ENCODE data around the gene KLF3.

Gene KLF3

DNA sequence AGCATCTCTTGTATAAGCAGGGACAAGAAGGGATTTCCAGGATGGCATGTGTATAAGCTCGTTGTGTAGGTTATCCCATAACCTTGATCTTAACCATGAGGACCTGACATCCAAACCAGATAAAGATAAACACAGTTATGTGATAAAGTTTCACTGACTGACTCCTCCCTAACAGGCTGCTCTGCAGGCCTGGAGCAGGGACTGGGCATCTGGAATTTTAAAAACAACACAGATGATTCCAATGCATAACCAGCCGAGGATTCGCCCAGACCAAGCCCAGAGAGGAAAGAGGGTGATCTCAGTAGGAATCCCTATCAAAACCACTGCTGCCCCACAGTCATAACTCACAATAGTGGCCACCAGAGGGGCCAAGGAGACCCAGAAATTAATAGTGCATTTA is 22.7 kb downstream of the KLF3 start:
- Histone ChIP-seq H3K9ac (ENCODE audit: low read depth, low read length) (no peak overlapping the region), H3K9me3 (ENCODE audit: insufficient read depth, low read depth, low read length) (no peaks in the 10 kb centered on the region), H3K27ac (ENCODE audit: low read depth, low read length) (no peak overlapping the region), H3K4me3 (ENCODE audit: low read length) (no peak overlapping the region), H3K4me1 (ENCODE audit: insufficient read depth, low read length) (no peaks in the 10 kb centered on the region), H3K36me3 (ENCODE audit: insufficient read depth, low read length) (peaks cover 83% of the 10 kb centered on the region), H3K27me3 (ENCODE audit: insufficient read depth, low read length) (no peaks in the 10 kb centered on the region)
- 87% methylated on average over 2 of the region's 3 CpGs for WGBS

DNA sequence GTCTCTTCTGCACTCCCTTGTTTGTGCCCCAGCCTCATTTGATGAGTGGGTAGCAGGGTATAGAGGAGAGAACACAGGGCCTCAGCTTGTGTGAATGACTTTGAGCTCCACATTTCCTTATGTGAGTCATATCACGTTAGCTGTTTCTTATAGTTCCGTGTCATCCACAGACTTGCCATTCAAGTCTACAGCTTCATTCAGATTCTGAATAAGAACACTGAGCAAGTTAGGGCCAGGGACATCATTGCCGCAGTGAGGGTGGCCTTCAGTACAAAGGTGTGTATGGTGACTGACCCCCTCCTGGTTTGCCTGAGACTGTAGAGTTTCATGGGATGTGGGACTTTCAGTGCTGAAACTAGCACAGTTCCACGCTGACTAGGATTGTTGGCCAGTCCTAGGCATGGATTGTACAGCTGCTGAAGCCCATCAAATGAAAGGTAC is 23.6 kb downstream of the KLF3 start:
- Histone ChIP-seq H3K4me3 (ENCODE audit: low read length) (no peak overlapping the region), H3K9ac (ENCODE audit: low read depth, low read length) (no peak overlapping the region), H3K4me1 (ENCODE audit: insufficient read depth, low read length) (no peaks in the 10 kb centered on the region), H3K9me3 (ENCODE audit: insufficient read depth, low read depth, low read length) (no peaks in the 10 kb centered on the region), H3K36me3 (ENCODE audit: insufficient read depth, low read length) (peaks cover 84% of the 10 kb centered on the region), H3K27ac (ENCODE audit: low read depth, low read length) (no peak overlapping the region), H3K27me3 (ENCODE audit: insufficient read depth, low read length) (no peaks in the 10 kb centered on the region)
- 97% methylated on average over 4 of the region's 4 CpGs for WGBS

DNA sequence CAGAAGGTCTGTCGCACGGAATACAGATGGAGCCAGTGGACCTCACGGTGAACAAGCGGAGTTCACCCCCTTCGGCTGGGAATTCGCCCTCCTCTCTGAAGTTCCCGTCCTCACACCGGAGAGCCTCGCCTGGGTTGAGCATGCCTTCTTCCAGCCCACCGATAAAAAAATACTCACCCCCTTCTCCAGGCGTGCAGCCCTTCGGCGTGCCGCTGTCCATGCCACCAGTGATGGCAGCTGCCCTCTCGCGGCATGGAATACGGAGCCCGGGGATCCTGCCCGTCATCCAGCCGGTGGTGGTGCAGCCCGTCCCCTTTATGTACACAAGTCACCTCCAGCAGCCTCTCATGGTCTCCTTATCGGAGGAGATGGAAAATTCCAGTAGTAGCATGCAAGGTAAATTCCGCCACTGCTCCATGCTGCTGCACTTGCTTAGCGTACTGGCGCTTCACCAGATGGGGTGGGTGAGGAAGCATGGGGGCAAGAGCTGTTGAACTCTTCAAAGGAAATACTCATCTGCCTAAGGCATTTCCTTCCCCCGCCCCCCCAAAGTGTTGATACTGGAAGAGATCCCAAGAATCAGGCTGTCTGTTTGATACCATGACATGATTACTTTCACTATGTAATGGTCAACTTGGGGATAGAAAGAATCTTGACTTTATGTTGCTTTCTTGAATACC is 24.8 kb downstream of the KLF3 start:
- no peak overlapping the region for H3K4me3 ChIP-seq (ENCODE audit: low read length)
- no peak overlapping the region for H3K27ac ChIP-seq (ENCODE audit: low read depth, low read length)
- H3K9me3 ChIP-seq (ENCODE audit: insufficient read depth, low read depth, low read length), result no peaks in the 10 kb centered on the region
- no peaks in the 10 kb centered on the region for H3K4me1 ChIP-seq (ENCODE audit: insufficient read depth, low read length)
- WGBS, result 96% methylated on average over 26 of the region's 26 CpGs
- no peak overlapping the region for H3K9ac ChIP-seq (ENCODE audit: low read depth, low read length)
- no peaks in the 10 kb centered on the region for H3K27me3 ChIP-seq (ENCODE audit: insufficient read depth, low read length)
- H3K36me3 ChIP-seq (ENCODE audit: insufficient read depth, low read length), result peaks cover 84% of the 10 kb centered on the region

DNA sequence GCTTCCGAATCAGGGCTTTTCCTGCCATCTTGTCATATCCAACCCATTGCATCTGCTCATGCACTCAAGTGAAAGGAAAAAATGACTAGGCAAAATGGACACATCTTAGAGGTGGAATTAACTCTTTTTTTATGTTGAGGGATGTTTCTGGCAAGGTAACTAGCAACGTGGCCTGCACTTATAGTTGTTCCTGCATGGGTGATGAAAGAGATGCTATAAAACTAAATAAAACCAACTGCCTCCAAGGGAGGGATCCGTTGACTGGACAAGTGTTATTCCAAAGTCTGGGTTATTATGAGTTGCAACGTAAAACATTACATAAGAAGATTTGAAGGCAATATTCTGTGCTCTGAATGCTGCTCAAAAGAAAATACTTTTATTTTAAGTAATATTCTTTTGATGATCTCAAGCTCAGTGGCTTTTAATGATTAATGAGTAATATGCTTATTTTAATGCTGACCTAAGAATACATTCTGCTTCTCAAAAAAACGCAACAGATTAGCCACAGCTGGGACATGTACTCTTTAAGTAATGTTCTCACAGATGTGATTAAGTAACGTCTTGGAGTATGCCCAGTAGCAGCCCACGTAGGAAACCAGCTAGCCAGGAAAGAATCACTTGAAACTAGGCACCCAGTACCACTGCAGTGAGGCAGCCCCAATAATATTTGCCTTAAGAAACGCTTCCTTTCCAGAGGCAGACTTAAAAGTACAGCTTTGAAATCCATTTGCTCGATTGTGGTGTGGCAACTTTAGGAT is 27.4 kb downstream of the KLF3 start:
- H3K4me3 ChIP-seq (ENCODE audit: low read length), result no peak overlapping the region
- H3K36me3 ChIP-seq (ENCODE audit: insufficient read depth, low read length), result peaks cover 94% of the 10 kb centered on the region
- peaks cover 14% of the 10 kb centered on the region; the same call in 1 of the 2 replicates for H3K4me1 ChIP-seq (ENCODE audit: insufficient read depth, low read length)
- no peaks in the 10 kb centered on the region for H3K27me3 ChIP-seq (ENCODE audit: insufficient read depth, low read length)
- 90% methylated on average over 9 of the region's 9 CpGs for WGBS
- no peaks in the 10 kb centered on the region for H3K9me3 ChIP-seq (ENCODE audit: insufficient read depth, low read depth, low read length)
- no peak overlapping the region for H3K27ac ChIP-seq (ENCODE audit: low read depth, low read length)
- H3K9ac ChIP-seq (ENCODE audit: low read depth, low read length), result no peak overlapping the region

DNA sequence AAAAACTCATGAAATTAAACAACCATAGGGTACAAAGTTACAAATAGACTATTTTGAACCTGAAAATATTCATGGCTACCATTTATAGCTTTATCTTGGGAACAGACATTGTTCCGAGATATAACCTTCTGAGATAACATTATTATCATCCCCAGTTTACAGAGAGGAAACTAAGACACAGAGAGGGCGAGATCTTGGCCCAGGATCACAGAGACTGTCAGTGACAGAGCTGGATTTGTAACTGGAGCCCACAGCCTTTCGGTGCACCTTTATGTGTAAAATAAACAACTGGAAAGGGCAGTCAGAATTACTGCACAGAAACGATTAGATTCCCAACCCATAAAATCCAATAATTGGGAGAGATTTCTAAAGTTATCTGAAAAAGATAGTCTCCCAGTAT is 28.4 kb downstream of the KLF3 start:
- H3K9me3 ChIP-seq (ENCODE audit: insufficient read depth, low read depth, low read length), result no peaks in the 10 kb centered on the region
- peaks cover 95% of the 10 kb centered on the region for H3K36me3 ChIP-seq (ENCODE audit: insufficient read depth, low read length)
- no peak overlapping the region for H3K27ac ChIP-seq (ENCODE audit: low read depth, low read length)
- H3K4me1 ChIP-seq (ENCODE audit: insufficient read depth, low read length), result peaks cover 14% of the 10 kb centered on the region; the same call in 1 of the 2 replicates
- no peak overlapping the region for H3K9ac ChIP-seq (ENCODE audit: low read depth, low read length)
- 91% methylated on average over 3 of the region's 4 CpGs for WGBS
- H3K4me3 ChIP-seq (ENCODE audit: low read length), result no peak overlapping the region
- no peaks in the 10 kb centered on the region for H3K27me3 ChIP-seq (ENCODE audit: insufficient read depth, low read length)

DNA sequence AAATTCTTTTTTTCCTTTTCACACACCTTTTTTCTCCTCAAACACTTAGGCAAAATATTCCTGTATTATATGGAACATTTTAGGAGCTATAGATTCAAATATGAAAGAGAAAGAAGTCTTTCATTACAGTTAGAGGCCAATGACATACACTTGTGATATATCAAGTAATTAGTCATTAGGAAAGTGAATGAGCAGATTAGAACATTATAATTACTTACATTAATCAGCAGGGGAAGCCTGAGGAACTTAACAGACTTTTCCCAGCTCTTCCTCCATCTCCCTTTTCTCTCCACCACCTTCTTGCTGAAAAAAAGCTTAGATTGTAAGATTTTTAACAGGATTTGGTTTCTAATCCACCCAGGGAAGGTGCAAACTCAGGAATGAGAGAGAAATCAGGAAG is 29.6 kb downstream of the KLF3 start:
- Histone ChIP-seq H3K9ac (ENCODE audit: low read depth, low read length) (no peak overlapping the region), H3K4me1 (ENCODE audit: insufficient read depth, low read length) (peaks cover 14% of the 10 kb centered on the region; the same call in 1 of the 2 replicates), H3K9me3 (ENCODE audit: insufficient read depth, low read depth, low read length) (no peaks in the 10 kb centered on the region), H3K36me3 (ENCODE audit: insufficient read depth, low read length) (peaks cover 95% of the 10 kb centered on the region), H3K4me3 (ENCODE audit: low read length) (no peak overlapping the region), H3K27ac (ENCODE audit: low read depth, low read length) (no peak overlapping the region), H3K27me3 (ENCODE audit: insufficient read depth, low read length) (no peaks in the 10 kb centered on the region)

DNA sequence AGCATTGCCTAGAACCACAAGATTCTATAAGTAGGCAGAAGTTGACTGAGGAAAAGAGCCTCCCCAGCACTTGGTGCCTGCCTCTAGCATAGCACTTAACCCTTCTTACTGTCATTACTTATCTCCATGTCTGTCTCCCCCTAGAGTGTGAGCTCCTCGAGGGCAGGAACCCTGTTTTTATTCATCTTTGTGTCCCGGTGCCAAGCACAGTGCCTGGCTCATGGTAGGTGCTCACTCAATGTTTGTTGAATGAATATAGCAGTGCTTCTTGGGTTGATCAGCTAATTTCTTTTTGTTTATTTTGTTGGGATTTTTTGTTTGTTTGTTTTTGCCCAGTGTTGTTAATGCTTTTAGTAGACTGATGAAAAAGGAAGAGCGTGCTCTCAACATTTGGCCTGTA is 30.3 kb downstream of the KLF3 start:
- Histone ChIP-seq H3K9me3 (ENCODE audit: insufficient read depth, low read depth, low read length) (no peaks in the 10 kb centered on the region), H3K27ac (ENCODE audit: low read depth, low read length) (no peak overlapping the region), H3K4me1 (ENCODE audit: insufficient read depth, low read length) (peaks cover 14% of the 10 kb centered on the region; the same call in 1 of the 2 replicates), H3K36me3 (ENCODE audit: insufficient read depth, low read length) (peaks cover 91% of the 10 kb centered on the region), H3K9ac (ENCODE audit: low read depth, low read length) (no peak overlapping the region), H3K4me3 (ENCODE audit: low read length) (no peak overlapping the region), H3K27me3 (ENCODE audit: insufficient read depth, low read length) (no peaks in the 10 kb centered on the region)
- 97% methylated on average over 3 of the region's 3 CpGs for WGBS

DNA sequence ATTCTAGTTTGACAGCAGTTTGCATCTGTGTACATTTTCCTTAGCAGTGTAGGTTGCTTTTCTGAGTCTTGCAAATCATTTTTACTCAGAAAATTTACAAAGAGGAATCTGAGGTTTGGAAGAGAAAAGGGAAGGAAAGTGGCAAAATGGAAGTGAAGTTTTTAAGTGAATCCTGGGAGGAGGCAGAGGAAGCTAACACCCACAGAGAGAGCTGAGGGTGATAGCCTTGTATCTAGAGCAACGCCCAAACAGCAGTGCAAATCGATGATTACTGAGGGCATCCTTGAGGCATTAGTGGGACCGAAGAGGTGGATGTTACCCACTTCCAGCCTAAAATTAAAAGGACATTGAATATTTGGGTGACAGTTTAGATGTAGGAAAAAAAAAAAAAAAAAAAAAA is 31.8 kb downstream of the KLF3 start:
- Histone ChIP-seq H3K9me3 (ENCODE audit: insufficient read depth, low read depth, low read length) (no peaks in the 10 kb centered on the region), H3K36me3 (ENCODE audit: insufficient read depth, low read length) (peaks cover 76% of the 10 kb centered on the region)
- 84% methylated on average over 3 of the region's 3 CpGs for WGBS

DNA sequence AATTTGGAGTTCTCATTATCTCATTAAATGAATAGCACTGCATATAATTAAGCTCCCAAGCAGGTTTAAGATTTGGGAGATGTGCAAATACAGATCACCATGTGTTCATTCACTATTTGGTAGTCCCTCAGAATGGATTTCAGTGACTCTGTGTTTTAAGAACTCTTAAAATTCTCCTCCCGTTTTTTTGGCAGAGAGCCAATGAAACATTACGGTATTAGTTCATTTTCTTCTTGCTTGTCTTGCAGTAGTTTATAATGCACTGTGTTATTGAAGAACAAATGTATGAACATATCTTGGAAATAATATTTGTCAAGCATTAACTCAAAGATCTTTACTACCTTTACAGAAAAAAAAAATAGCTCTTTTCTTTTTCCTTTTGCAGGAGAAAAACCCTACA is 32.7 kb downstream of the KLF3 start:
- Histone ChIP-seq H3K9ac (ENCODE audit: low read depth, low read length) (no peak overlapping the region), H3K36me3 (ENCODE audit: insufficient read depth, low read length) (peaks cover 67% of the 10 kb centered on the region), H3K4me3 (ENCODE audit: low read length) (no peak overlapping the region), H3K4me1 (ENCODE audit: insufficient read depth, low read length) (peaks cover 30% of the 10 kb centered on the region), H3K9me3 (ENCODE audit: insufficient read depth, low read depth, low read length) (no peaks in the 10 kb centered on the region), H3K27ac (ENCODE audit: low read depth, low read length) (no peak overlapping the region), H3K27me3 (ENCODE audit: insufficient read depth, low read length) (no peaks in the 10 kb centered on the region)
- 100% methylated on average over 2 of the region's 2 CpGs for WGBS

More for the DNA sequence above, 31.8 kb downstream of the KLF3 start:
- H3K9ac ChIP-seq (ENCODE audit: low read depth, low read length), result no peak overlapping the region
- no peaks in the 10 kb centered on the region for H3K27me3 ChIP-seq (ENCODE audit: insufficient read depth, low read length)
- H3K27ac ChIP-seq (ENCODE audit: low read depth, low read length), result no peak overlapping the region
- H3K4me1 ChIP-seq (ENCODE audit: insufficient read depth, low read length), result peaks cover 26% of the 10 kb centered on the region
- H3K4me3 ChIP-seq (ENCODE audit: low read length), result no peak overlapping the region

DNA sequence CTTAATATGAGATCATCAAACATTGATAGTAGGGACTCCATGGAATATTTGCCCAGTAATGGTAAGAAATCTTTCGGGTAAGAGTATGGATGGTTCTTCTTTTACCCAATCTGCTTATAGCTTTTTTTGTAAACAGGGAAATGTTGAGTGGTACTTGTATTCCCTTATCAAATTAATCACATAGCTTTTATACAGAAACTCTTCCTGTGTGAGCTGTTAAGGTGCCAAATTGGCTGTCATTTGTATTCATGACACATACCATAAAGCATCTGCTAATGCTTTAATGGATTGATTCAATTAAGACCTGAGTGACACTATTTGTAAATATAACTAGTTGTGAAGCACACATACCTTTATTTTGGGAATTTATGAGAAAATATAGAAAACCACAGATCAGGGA is 34.2 kb downstream of the KLF3 start:
- no CpG with 5 or more reads among the region's 1 CpG for WGBS
- Histone ChIP-seq H3K4me1 (ENCODE audit: insufficient read depth, low read length) (peaks cover 33% of the 10 kb centered on the region), H3K36me3 (ENCODE audit: insufficient read depth, low read length) (peaks cover 57% of the 10 kb centered on the region), H3K9ac (ENCODE audit: low read depth, low read length) (no peak overlapping the region), H3K9me3 (ENCODE audit: insufficient read depth, low read depth, low read length) (no peaks in the 10 kb centered on the region), H3K27me3 (ENCODE audit: insufficient read depth, low read length) (no peaks in the 10 kb centered on the region), H3K4me3 (ENCODE audit: low read length) (no peak overlapping the region), H3K27ac (ENCODE audit: low read depth, low read length) (no peak overlapping the region)

DNA sequence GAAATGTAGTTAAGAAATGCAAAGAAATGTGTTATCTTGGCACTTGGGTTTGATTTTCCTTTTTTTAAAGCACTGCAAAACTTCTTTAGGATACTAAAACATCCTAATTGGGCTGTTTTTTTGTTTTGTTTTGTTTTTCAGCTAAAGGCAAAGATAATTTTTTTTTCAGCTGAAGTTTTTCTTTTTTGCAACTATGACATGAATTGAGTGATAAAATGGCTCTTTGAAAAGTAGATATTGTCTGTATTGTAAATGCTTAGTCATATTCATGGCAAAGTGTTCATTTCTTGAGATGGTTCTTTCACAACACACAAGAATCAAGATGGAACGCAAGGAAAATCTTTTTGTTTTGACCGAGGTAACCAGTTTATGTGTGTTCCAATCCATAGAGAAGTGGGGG is 35.1 kb downstream of the KLF3 start:
- no peaks in the 10 kb centered on the region for H3K9me3 ChIP-seq (ENCODE audit: insufficient read depth, low read depth, low read length)
- 94% methylated on average over 2 of the region's 2 CpGs for WGBS
- no peak overlapping the region for H3K9ac ChIP-seq (ENCODE audit: low read depth, low read length)
- H3K36me3 ChIP-seq (ENCODE audit: insufficient read depth, low read length), result peaks cover 48% of the 10 kb centered on the region
- no peak overlapping the region for H3K4me3 ChIP-seq (ENCODE audit: low read length)
- no peaks in the 10 kb centered on the region for H3K27me3 ChIP-seq (ENCODE audit: insufficient read depth, low read length)
- no peak overlapping the region for H3K27ac ChIP-seq (ENCODE audit: low read depth, low read length)
- peaks cover 37% of the 10 kb centered on the region for H3K4me1 ChIP-seq (ENCODE audit: insufficient read depth, low read length)
